Measurements from ENCODE around the gene OR14A16.
A peak's percentile ranks its signal among the peaks of the same experiment; 100 is the strongest.

OR14A16 gene

GRCh38 chr1:247824023-247824422, at the start of gene OR14A16:
Gene OR14A16, minus strand, starts transcription at chr1:247824119. Its CDS starts 8,390 bp downstream, at chr1:247815729.
- no peak for DNase-seq

GRCh38 chr1:247865416-247865815, 41.5 kb upstream of the OR14A16 start:
- no peak for DNase-seq

GRCh38 chr1:247864644-247865043, 40.7 kb upstream of the OR14A16 start:
- no peak for DNase-seq

- DNase-seq, result no peak
These were observed 38.8 kb upstream of the OR14A16 start for GRCh38 chr1:247862756-247863155.

GRCh38 chr1:247857985-247858619, 34.2 kb upstream of the OR14A16 start:
- DNase-seq, result no peak

- DNase-seq, result peak; percentile 36
These were observed 33.4 kb upstream of the OR14A16 start, which contains the start of gene TRIM58 for GRCh38 chr1:247857069-247857984. Gene TRIM58, plus strand, starts transcription at chr1:247857187. Its CDS starts 60 bp downstream, at chr1:247857247.

GRCh38 chr1:247855911-247856310, 32.0 kb upstream of the OR14A16 start:
- DNase-seq, result no peak

GRCh38 chr1:247854899-247855545, 31.1 kb upstream of the OR14A16 start:
- DNase-seq, result peak; percentile 2

GRCh38 chr1:247849616-247850015, 25.7 kb upstream of the OR14A16 start:
- DNase-seq, result no peak

- no peak for DNase-seq
These were observed 24.4 kb upstream of the OR14A16 start for GRCh38 chr1:247848346-247848745.

- DNase-seq, result no peak
These were observed 21.7 kb upstream of the OR14A16 start for GRCh38 chr1:247845693-247846017.

GRCh38 chr1:247845011-247845692, 21.2 kb upstream of the OR14A16 start:
- no peak for DNase-seq

GRCh38 chr1:247843411-247843810, 19.5 kb upstream of the OR14A16 start:
- no peak for DNase-seq

GRCh38 chr1:247841796-247842195, 17.9 kb upstream of the OR14A16 start, which contains the start of gene OR11L1:
Gene OR11L1, minus strand, starts transcription at chr1:247841896. Its CDS starts 0 bp downstream, at chr1:247841896.
- DNase-seq, result no peak

GRCh38 chr1:247840818-247841217, 16.9 kb upstream of the OR14A16 start:
- no peak for DNase-seq

- no peak for DNase-seq
These were observed 9.7 kb upstream of the OR14A16 start for GRCh38 chr1:247833601-247834000.

- no peak for DNase-seq
These were observed 5.7 kb upstream of the OR14A16 start for GRCh38 chr1:247829656-247830055.

GRCh38 chr1:247825362-247825761, 1.4 kb upstream of the OR14A16 start:
- no peak for DNase-seq

- no peak for DNase-seq
These were observed 1.9 kb downstream of the OR14A16 start for GRCh38 chr1:247822060-247822459.

GRCh38 chr1:247812637-247813036, 11.3 kb downstream of the OR14A16 start:
- no peak for DNase-seq

GRCh38 chr1:247797518-247797917, 26.4 kb downstream of the OR14A16 start:
- DNase-seq, result no peak

GRCh38 chr1:247769603-247770002, 54.3 kb downstream of the OR14A16 start:
- no peak for DNase-seq
